NCI-H2227 (cell line): ENCODE data around the gene CBX2.

Experiments used
- DNase-seq: peaks from one replicate; lab custom pipeline; 2025; ENCODE audit not compliant: unreplicated experiment; lab: John Stamatoyannopoulos, UW

Gene CBX2

DNA sequence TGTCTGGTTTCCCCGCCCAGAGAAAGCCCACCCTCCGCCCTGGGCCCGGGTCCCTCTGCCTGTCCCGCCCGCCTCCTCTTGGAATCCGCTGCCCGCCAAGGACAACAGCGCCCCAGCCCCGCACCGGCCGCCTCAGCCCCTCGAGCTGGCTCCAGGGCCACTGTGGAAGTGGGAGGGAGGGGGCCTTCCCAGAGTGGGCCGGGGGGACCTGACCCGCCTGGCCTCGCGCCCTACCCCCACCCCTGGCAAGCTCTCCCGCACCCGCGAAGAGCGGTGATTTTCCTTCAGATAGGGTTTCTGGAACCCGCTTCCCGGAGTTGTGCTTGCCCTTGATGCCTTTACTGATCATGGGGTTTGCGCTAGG lies 21.2 kb downstream of the CBX2 start:
- DNase-seq, result no peak

DNA sequence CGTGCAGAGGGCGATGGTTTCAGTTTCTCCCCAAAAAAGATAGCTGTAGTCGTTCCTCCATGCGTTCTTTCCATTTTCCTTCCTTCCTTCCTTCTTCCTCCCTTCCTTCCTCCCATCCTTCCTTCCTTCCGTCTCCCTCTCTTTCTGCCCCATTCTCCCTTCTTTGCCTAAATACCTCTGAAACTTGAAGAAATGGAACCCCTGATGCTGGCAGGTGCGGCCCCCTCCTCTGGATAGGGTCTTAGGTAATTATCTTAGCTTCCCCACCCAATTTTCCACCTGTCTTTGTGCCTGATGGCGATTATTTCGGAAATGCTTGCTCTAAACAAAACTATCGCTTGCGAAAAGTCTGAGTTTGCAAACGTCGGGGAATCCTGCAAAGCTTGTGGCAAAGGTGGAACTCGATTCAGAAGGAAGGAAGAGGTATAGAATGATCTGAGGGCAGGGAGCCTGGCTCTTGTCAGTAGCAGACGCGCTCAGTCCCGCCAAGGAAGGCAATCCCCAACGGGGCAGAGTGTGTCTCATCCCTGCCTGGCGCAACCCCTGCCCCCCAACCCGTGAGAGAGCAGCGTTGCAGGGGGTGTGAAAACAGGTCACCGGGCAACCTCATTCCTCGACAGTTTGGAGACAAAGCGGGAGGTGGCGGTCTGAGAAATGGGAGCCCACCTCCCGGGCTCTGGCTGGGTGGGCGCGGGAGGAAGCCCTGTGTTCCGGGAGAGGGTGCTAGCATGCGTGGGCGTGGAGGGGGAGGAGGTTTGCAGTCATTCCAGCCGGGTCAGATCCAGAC lies 21.8 kb downstream of the CBX2 start:
- no peak for DNase-seq

DNA sequence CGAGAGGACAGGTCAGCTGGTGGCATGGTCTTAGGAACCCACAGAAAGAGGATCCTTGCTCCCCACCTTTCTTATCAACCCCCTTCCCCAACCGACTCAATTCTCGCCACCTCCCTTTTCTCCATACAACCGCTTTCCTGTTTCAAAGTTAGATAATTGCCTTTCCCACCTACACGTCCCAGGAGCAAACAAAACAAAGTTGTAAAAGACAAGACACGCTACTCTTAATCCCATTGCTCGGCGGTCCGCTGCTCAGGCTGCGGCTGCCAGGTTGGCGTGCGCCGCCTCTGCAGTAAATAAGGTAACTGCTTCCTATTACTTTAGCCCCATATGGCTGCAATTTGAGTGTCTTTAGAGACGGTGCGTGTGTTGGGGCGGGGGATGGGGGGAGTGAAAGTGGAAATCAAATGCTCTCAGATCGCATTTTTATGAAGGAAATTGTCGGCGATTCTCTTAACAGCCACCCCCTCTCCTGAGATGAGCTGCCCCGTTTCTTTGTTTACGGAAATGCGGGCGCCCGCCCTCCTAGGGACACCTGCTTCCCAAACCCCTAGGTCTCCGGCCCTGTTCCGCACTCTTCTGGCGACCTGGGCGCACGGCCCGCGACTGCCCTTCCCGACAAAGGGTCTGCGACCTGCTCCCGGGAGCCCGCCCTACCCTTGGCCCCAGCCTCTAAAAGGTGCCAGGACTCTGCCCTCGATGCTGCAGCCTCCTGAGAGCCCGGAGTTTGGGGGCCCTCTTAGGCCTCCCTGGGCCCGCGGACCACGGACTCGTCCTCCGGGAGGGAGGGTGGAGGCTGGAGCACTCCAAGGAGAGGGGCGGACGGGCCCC lies 22.6 kb downstream of the CBX2 start:
- peak; percentile 87 for DNase-seq

DNA sequence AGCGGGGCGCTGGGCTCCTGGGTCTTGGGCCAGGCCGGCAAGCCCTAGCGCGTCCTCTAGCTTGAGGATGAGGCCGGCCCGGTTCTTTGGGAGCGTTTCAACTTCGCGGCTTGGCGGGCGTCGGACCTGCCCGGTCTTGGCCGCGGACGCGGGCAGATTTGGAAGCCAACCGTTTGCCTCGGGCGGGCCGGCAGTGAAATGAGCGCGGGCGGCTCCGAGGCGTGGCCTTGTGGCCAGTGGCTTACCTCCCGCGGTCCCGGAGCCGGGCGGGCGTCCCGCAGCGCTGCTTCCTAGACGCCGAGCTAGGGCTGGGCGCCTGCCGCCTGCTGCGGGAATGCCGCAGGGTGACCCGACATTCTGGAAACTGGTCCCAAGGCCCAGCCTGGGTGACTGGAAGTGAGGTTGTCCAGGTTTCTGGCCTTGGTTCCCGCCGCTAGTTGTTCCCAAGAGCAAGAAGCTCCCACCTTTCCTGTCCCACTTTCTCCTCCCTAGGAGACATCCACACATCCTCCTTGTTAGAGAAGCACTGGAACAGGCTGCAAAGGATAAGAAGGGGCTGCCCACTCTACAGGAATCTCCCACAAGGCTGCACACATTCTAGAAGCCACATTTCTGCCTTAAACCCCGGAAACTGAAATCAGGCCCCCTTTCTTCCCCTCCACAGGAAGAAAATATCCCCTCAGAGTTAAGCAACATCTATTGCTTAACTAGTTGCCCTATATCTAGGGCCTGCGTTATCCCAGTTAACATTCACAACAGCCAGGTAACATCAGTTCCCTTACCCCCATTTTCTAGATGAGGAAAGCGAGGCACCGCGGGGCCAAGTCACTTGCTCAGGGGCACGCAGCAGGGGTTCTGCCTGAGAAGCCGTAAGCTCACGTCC lies 23.4 kb downstream of the CBX2 start:
- peak; percentile 74 for DNase-seq

GRCh38 chr17:79802039-79802735 lies 24.2 kb downstream of the CBX2 start:
- no peak for DNase-seq

- DNase-seq, result no peak
Observed at GRCh38 chr17:79802736-79803420, 24.9 kb downstream of the CBX2 start.

DNA sequence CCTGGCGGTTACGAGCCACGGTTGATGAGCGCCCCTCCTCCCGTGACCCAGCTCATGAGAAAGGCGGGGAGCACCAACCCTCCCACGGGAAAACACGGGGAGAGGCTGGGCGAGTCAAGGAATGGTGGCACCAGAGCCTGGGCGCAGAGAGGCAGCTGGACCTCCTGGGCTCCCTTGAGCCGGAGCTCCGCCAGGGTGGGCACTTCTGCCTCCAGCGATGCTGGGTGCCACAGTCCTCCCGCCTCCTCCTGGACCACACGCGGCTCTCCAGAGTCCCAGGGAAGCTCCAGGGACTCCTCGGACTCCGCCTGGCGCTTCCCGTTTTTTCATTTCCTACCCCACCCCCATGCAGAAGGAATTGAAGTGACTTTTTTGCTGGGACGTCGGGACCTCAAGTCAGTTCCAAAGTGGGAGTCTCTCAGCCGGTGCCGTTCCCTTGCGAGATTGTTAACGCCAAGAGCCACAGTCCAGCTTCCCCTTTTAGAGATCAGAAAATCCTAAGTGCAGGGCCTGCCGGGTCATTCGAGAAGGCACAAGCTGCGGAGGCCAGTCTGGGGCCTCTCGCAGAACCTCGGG lies 25.6 kb downstream of the CBX2 start:
- no peak for DNase-seq

DNA sequence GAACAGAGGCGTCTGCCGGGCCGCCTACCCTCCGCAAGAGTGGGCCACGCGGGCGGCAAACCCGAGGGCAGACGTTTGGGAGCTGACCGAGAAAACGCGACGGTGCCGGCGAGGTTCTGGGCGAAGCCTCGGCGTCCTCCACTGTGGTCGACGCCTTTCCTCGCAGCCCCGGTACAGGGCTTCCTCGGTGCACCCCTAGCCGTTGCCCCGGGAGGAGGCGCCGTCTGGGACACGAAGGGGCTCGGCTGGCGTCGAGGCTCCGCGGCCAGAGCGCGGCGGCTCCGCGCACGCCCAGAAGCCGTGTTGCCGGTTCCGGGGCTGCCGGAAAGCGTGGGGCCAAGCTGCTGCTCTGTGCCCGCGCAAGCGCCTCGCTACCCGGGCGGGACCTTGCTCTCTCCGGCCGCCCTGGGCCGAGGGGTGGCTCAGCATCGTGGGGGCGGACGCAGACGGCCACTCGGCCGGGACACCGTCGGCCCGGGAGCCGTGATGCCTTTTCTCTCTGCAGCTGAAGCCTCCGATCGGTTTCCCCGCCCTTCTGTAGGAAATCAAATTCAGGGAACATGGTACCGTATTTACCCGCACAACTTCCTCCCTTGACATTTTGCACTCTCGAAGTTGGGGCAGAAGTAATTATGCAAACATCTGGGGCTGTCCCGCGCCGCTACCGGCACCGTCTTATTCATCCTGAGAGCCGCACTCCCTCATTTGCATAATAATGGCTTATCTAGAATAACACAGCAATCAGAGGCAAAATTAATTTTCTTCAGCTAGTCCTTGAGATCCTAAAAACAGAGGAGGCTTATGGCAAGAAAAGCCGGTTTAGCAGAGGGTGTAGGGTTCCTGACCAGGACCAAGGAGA lies 26.3 kb downstream of the CBX2 start:
- DNase-seq, result no peak

DNA sequence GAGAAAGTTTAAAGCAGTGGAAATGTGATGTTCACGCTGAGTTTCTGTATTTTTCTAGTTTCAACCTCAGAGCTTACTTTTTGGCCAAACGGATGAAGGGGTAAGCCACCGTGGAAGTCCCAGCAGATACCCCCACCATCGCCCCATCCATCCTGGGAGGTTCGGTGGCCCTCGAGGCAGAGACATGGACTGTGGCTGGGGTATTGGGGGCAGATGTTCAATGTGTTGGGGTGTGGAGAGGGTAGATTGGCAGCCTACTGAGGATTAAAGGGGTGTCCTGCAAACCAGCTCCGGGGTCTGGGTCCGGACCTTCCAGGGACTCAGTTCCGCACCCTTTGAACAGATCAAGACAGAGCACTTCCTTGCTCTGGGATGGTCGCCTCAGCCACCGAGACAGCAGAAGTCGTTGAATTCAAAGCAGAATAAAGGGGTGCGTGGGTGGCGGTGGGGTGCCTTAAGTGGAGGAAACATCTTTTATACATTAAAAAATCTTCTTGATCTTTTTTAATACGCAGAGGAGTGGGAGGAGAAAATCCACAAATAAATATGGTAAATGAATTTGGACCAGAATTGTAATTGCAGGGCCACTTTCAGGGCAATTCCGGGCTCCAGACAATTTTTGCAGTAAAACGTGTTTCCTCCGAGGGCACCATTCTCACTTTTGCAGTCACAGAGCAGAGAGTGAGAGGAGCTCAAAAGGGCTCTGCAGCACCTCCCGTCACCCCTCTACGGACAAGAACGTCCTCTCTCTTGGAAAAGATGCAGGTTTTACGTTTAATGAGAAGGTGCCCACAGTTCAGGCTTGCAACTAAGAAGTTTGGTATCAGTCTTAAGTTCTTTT lies 27.1 kb downstream of the CBX2 start:
- no peak for DNase-seq

DNA sequence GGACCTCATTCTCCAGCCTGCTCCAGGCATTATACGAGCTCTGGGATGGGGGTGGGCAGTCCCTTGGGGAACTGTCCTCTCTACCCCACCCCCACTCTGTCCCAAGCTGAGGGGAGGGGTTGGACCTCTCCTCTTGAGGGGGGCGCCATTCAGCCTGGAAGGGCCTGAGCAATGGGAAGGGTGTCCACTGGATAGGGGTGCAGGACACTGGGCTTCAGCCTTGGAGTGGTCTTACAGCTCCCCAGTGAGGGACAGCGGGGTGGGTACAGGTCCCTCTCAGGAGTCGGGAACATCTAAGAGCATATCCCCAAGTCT lies 28.5 kb downstream of the CBX2 start:
- DNase-seq, result no peak

DNA sequence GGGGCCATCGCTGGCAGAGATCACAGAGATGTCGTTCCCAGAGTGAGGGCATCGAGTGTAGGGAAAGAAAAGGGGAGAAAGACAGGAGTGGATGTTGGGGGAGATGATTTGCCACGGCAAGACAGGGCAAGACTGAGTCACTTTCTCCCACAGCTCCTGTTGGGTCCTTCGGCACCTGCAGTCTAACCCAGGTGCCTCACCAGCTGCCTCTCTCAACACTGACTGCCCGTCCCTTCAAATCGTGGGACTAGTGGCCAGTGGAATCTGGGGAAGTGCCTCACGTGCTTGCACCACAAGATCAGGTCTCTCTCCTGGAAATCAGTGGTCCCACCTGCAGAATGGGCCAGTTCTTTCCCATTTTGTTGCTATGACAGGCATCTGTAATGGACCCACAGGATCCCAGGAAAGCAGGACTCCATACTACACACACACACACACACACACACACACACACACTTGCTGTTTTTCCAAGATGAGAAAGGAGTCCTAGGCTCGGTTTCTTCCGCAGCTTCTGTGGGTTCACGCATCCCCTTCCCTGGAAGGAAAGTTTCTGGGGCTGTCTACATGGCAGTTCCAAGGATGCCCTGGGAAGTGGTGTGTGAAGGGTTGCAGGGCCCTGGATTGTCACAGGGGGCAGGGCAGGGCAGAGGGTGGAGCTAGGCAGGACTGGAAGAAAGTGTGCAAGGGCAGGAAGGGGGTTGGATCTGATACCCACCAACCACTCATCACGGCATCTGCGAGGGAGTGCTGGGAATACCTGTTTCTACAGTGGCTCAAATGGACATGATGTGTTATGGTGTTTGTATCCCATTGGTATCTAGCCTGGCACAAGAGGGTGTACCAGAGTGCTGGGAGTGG lies 29.1 kb downstream of the CBX2 start:
- no peak for DNase-seq

DNA sequence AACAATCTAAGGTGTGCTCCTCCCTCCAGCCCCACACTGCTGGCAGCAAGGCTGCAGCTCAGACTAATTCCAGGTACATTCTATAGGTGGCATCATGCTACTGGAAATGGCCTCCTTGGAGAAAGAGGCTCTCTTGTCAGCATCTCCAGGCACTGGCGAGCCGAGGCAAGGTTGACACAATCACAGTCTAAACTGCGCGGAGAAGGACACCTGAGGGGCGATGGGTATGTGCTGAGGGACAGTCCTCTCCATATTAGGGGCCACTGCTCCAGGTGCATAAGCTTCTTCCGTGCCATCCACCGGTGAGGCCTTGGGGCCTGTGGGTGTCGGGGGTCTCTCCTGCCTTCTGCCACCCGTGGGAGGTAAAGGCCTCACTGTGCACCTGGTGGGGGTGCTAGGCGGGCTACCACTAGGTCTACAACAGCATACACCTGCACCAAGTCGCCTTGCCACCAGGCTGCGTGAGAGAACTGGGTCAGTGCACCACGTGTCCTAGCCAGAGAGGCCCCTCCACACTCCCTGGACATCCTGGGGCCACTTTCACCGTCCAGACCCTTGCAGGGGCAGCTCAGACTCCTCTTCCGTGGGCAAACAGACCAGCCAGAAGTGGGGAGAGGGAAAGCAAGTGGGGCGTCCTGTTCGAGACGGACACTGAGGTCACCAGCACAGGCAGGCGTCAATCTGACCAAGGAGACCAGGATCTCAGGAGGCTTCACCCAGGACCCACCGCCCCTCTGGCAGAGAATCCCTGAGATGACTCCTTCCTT lies 31.0 kb downstream of the CBX2 start:
- peak; percentile 54 for DNase-seq

DNA sequence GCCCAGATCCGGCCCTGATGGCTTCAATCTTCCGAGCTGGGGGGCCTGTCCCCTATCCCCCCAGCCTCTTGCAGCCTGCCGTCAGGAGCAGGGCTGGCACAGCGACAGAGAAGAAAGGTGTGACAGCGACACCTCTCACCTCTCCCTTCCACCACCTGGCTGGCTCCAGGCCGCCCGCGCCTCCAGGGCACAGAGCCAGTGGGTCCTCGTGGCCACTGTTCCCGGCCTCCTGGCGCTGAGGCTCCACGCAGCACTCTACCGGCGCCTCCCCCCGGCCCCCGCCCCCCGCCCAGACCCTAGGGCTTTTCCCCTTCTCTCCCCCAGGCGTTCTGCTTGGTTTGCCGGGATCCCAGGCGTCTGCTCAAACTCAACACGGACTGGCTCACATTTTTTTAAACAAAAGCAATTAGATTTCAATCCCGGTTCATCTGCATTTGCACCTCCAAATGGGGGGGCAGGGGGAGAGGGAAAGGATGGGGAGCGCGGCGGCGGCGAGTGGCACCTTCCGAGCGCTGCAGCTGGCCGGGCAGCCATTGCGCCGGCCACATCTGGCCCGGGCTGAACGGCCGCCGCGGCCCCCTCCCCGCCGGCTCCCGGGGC lies 31.7 kb downstream of the CBX2 start:
- peak; percentile 46 for DNase-seq

DNA sequence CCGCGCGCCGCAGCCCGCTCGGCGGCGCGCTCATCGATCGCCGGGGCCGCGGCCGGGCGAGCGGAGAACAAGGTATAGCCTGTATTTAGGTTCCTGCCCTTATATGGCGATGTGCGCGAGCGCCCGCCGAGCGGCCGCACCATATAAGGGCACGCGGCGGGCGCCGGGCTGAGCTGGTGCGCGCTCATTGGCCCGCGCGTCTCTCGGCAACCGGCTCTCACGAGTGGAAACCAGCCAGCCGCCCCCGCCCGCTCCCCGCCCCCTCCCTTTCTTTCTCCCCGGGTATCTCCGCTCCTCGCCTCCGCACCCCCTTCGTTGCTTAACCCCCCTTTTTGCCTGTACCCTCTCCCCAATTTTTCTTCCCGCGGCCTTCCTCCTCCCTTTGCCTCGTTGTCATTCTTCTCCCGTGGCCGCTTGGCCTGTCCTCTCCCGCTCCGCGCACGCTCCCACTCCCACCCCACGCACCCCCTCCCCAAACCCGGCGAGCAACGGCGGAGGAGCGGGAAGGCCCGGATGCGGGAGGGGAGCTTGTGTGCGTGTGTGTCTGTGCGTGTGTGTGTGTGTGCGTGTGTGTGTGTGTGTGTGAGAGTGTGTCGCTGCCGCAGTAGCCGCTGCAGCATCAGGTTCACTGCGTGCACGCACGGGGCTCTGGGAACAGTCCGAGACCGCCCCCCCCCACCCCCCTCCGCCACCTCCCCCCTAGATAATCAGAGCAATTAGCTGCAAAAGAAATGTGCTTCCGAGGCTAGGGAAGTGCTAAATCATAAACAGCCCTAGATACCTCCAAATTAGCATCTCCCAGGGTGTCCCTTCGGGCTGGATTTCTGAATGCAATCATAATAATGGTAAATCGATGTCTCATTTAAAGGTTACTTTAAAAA lies 32.4 kb downstream of the CBX2 start:
- peak; percentile 96 for DNase-seq
